HUES48 (cell line): ENCODE data around the gene DNAJA3.
A peak's percentile ranks its signal among the peaks of the same experiment; 100 is the strongest.
"Not testable (repeated sequence)": the region's sequence is repeated elsewhere in the genome, so short reads cannot be mapped to it uniquely, and the experiment has no call there.

ENCODE experiments used
- H3K27ac ChIP-seq: one replicate; pipeline ENCODE4 v1.7.0; 2013; ENCODE audit warnings: low read depth, low read length, inconsistent platforms
- H3K27me3 ChIP-seq: 2 replicates; pipeline ENCODE4 v1.6.1; 2013; ENCODE audit warnings: mild to moderate bottlenecking, low read length; ENCODE audit not compliant: control insufficient read depth, insufficient read depth
- H3K36me3 ChIP-seq: 2 replicates; pipeline ENCODE4 v1.6.1; 2013; ENCODE audit warnings: low read length; ENCODE audit not compliant: control insufficient read depth, insufficient read depth
- H3K4me1 ChIP-seq: 2 replicates; pipeline ENCODE4 v1.6.1; 2013; ENCODE audit warnings: mild to moderate bottlenecking, low read length; ENCODE audit not compliant: control insufficient read depth, insufficient read depth
- H3K4me3 ChIP-seq: 2 replicates; pipeline ENCODE4 v1.5.1; 2013; ENCODE audit warnings: mild to moderate bottlenecking, low read depth, low read length
- H3K9ac ChIP-seq: 2 replicates; pipeline ENCODE4 v1.6.1; 2013; ENCODE audit warnings: mild to moderate bottlenecking, low read depth, low read length, moderate library complexity
- H3K9me3 ChIP-seq: 2 replicates; pipeline ENCODE4 v1.6.1; 2013; ENCODE audit warnings: low read length; ENCODE audit not compliant: control insufficient read depth, insufficient read depth

The DNAJA3 gene

GRCh38 chr16:4388271-4389021 is 37.2 kb upstream of the DNAJA3 start:
- Histone ChIP-seq H3K9ac (no peak overlapping the region), H3K27me3 (no peaks in the 10 kb centered on the region), H3K4me3 (no peak overlapping the region), H3K4me1 (peaks cover 43% of the 10 kb centered on the region), H3K9me3 (no peaks in the 10 kb centered on the region), H3K27ac (peak overlapping the region; percentile 78), H3K36me3 (no peaks in the 10 kb centered on the region; the same call in 1 of the 2 replicates)

- Histone ChIP-seq H3K4me1 (peaks cover 45% of the 10 kb centered on the region), H3K9ac (no peak overlapping the region), H3K27ac (peak overlapping the region; percentile 78), H3K4me3 (no peak overlapping the region), H3K36me3 (no peaks in the 10 kb centered on the region; the same call in 1 of the 2 replicates), H3K27me3 (no peaks in the 10 kb centered on the region), H3K9me3 (no peaks in the 10 kb centered on the region)
Observed at GRCh38 chr16:4389051-4389955, 36.4 kb upstream of the DNAJA3 start.

- no peaks in the 10 kb centered on the region for H3K27me3 ChIP-seq
- no peak overlapping the region for H3K9ac ChIP-seq
- H3K4me1 ChIP-seq = peaks cover 45% of the 10 kb centered on the region
- no peaks in the 10 kb centered on the region for H3K9me3 ChIP-seq
- peak overlapping the region; percentile 14 for H3K27ac ChIP-seq
- H3K4me3 ChIP-seq = no peak overlapping the region
- peaks cover 2% of the 10 kb centered on the region; the same call in 1 of the 2 replicates for H3K36me3 ChIP-seq
Observed at GRCh38 chr16:4390266-4391260, 35.1 kb upstream of the DNAJA3 start.

GRCh38 chr16:4391631-4392381 is 33.9 kb upstream of the DNAJA3 start:
- H3K27ac ChIP-seq = peak overlapping the region; percentile 97
- no peak overlapping the region for H3K4me3 ChIP-seq
- no peaks in the 10 kb centered on the region for H3K27me3 ChIP-seq
- no peaks in the 10 kb centered on the region for H3K9me3 ChIP-seq
- H3K4me1 ChIP-seq = peaks cover 45% of the 10 kb centered on the region
- peaks cover 2% of the 10 kb centered on the region; the same call in 1 of the 2 replicates for H3K36me3 ChIP-seq
- 0 out of 2 replicates have a peak overlapping the region, but pooled peaks have one; percentile 70 for H3K9ac ChIP-seq

- Histone ChIP-seq H3K9ac (peak overlapping the region; percentile 70), H3K9me3 (no peaks in the 10 kb centered on the region), H3K27me3 (no peaks in the 10 kb centered on the region), H3K4me1 (peaks cover 45% of the 10 kb centered on the region), H3K4me3 (peak overlapping the region; percentile 16; the same call in 1 of the 2 replicates), H3K36me3 (peaks cover 2% of the 10 kb centered on the region; the same call in 1 of the 2 replicates), H3K27ac (peak overlapping the region; percentile 97)
Observed at GRCh38 chr16:4392382-4393239, 33.1 kb upstream of the DNAJA3 start.

GRCh38 chr16:4393240-4393600 is 32.4 kb upstream of the DNAJA3 start:
- Histone ChIP-seq H3K36me3 (peaks cover 2% of the 10 kb centered on the region; the same call in 1 of the 2 replicates), H3K9me3 (no peaks in the 10 kb centered on the region), H3K9ac (peak overlapping the region; percentile 70), H3K4me1 (peaks cover 45% of the 10 kb centered on the region), H3K27me3 (no peaks in the 10 kb centered on the region), H3K4me3 (0 out of 2 replicates have a peak overlapping the region, but pooled peaks have one; percentile 16), H3K27ac (peak overlapping the region; percentile 97)

GRCh38 chr16:4393850-4394249 is 31.8 kb upstream of the DNAJA3 start:
- H3K4me1 ChIP-seq = peaks cover 39% of the 10 kb centered on the region
- H3K36me3 ChIP-seq, H3K4me3 ChIP-seq, H3K9me3 ChIP-seq, H3K27me3 ChIP-seq, H3K9ac ChIP-seq: not testable (repeated sequence)
- H3K27ac ChIP-seq = peak overlapping the region; percentile 97

GRCh38 chr16:4395055-4395726 is 30.5 kb upstream of the DNAJA3 start:
- Histone ChIP-seq H3K9ac (no peak overlapping the region), H3K9me3 (no peaks in the 10 kb centered on the region), H3K4me3 (no peak overlapping the region), H3K27ac (no peak overlapping the region), H3K27me3 (no peaks in the 10 kb centered on the region), H3K36me3 (peaks cover 2% of the 10 kb centered on the region; the same call in 1 of the 2 replicates), H3K4me1 (peaks cover 26% of the 10 kb centered on the region)
